Activated CD4-positive, alpha-beta T cell treated with anti-CD3 and anti-CD28 coated beads, Interleukin-2, amount 10 ng/mL, durations not matched to agents 7 days and 5 days (primary cell): ENCODE data around the gene PIK3IP1. TPM values are rescaled to one million over a fixed set of nuclear protein-coding genes. Genes with fewer than 3 reads are reported as not detected.

Experiments used
- CTCF ChIA-PET: fragments of 350-600 bp; sonication (Branson Sonifier 250); formaldehyde crosslinking; loops from one replicate; lab custom pipeline; 2021; ENCODE audit warnings: antibody characterized with exemption; lab: Charles Lee
- POLR2A ChIA-PET: fragments of 350-600 bp; sonication (Branson Sonifier 250); formaldehyde crosslinking; loops from one replicate; lab custom pipeline; 2021; ENCODE audit warnings: antibody characterized with exemption; lab: Charles Lee
- DNase-seq: peaks from one replicate; pipeline ENCODE4 v3.0.0-alpha.2; 2020
- H3K27ac Mint-ChIP-seq: one replicate; pipeline ENCODE4 v1.8.0; 2021; ENCODE audit warnings: mild to moderate bottlenecking, moderate library complexity, mixed read lengths
- H3K27me3 Mint-ChIP-seq: one replicate; pipeline ENCODE4 v1.8.0; 2021; ENCODE audit warnings: mixed read lengths
- H3K36me3 Mint-ChIP-seq: one replicate; pipeline ENCODE4 v1.8.0; 2021; ENCODE audit warnings: low read depth, mixed read lengths
- H3K4me1 Mint-ChIP-seq: one replicate; pipeline ENCODE4 v1.8.0; 2021; ENCODE audit warnings: mixed read lengths
- H3K4me3 Mint-ChIP-seq: one replicate; pipeline ENCODE4 v1.8.0; 2021; ENCODE audit warnings: mild to moderate bottlenecking, moderate library complexity, mixed read lengths
- H3K9me3 Mint-ChIP-seq: one replicate; pipeline ENCODE4 v1.8.0; 2021; ENCODE audit warnings: mixed read lengths
- total RNA-seq, 2 experiments: library from RNA; stranded (reverse); gene quantifications; one replicate each; pipeline ENCODE4 v1.2.3, GENCODE V29; 2021

The PIK3IP1 gene
- total RNA-seq, 2 experiments from 2014 or later, result 56.0 to 63.0 TPM

- no peak overlapping the region for H3K4me3 Mint-ChIP-seq
- DNase-seq, result no peak
- H3K27me3 Mint-ChIP-seq, result no peaks in the 10 kb centered on the region
- H3K27ac Mint-ChIP-seq, result no peak overlapping the region
- no peaks in the 10 kb centered on the region for H3K9me3 Mint-ChIP-seq
- CTCF ChIA-PET, result interaction anchor here (0.6 to 1.7 kb wide), 5 partner anchors 12 to 219 kb away, joined by 3 to 6 read pairs (median 4); no protein-coding TSS in a partner anchor
- POLR2A ChIA-PET, result no interaction called here
- peaks cover 17% of the 10 kb centered on the region for H3K4me1 Mint-ChIP-seq
- peaks cover 1% of the 10 kb centered on the region for H3K36me3 Mint-ChIP-seq
Observed at GRCh38 chr22:31300896-31301295, 8.6 kb upstream of the PIK3IP1 start.

DNA sequence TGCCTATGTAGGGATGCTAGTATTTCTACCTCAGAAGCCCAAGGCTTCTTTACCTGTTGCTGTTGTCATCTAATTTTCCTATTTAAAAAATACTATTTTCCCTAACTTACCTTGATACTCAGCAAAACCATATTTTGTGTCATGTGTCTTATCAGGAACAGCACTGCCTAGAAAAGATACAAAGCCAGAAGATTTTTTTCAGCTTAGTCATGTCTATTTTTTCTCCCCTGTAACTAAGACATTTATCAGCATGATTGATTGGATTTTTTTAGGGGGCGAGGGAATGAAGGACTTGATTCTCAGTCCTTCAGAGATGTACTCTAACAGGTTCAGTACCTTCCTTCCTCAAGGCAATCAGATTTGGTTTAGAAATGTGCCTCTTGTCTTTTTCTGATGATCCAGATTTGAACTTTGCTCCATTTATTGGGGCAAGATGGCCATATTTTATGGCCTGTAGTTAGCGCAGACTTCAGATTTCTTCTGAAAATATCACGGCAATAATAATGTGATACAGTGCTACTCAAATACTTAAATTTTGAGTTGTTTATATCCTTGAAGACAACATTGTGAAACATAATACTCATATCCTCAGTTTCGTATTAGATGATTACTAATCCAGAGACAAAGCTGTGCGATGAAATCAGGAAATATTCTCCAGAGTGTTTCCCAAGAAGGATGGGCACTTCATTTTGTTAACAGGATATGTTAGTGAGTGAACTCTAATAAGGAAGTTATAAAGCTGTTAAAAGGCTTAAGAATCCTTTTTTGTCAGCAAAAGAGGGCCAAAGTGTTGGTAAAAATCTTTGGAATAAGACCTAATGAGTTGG is 3.8 kb upstream of the PIK3IP1 start:
- ChIA-PET POLR2A (interaction anchor here (1.2 kb wide), 1 partner anchor 10 kb away, joined by 4 read pairs; no protein-coding TSS in a partner anchor), CTCF (interaction anchor here (0.5 to 2.1 kb wide), 2 partner anchors 17 to 341 kb away, joined by 3 to 12 read pairs; no protein-coding TSS in a partner anchor)
- Mint-ChIP-seq H3K4me1 (peaks cover 39% of the 10 kb centered on the region), H3K36me3 (peaks cover 12% of the 10 kb centered on the region), H3K9me3 (no peaks in the 10 kb centered on the region), H3K27me3 (no peaks in the 10 kb centered on the region), H3K27ac (peak overlapping the region; percentile 68), H3K4me3 (peak overlapping the region; percentile 3)
- DNase-seq, result no peak

DNA sequence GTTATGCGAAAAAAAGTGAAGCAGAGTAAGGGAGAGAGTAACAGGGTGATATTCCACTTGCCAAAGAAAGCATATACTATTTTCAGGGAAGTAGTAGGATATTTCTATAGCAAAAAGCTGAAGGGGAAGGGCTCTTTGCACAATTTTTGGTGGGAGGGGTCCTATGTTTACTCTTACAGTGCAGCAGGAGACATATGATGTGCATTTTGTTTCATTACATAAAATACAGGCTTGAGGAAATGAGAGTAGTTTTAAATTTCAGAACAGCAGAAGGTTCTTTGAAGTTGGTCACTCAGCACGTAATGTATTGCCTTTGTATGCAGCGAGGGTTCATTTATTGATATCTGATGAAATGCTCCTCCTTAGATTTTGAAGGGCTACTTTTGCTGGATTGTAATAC is 3.1 kb upstream of the PIK3IP1 start:
- no peak for DNase-seq
- peak overlapping the region; percentile 64 for H3K27ac Mint-ChIP-seq
- CTCF ChIA-PET, result interaction anchor here (2.1 kb wide), 1 partner anchor 18 kb away, joined by 12 read pairs; no protein-coding TSS in a partner anchor
- H3K4me1 Mint-ChIP-seq, result peaks cover 39% of the 10 kb centered on the region
- H3K9me3 Mint-ChIP-seq, result no peaks in the 10 kb centered on the region
- peaks cover 16% of the 10 kb centered on the region for H3K36me3 Mint-ChIP-seq
- POLR2A ChIA-PET, result interaction anchor here (1.2 kb wide), 1 partner anchor 9 kb away, joined by 4 read pairs; no protein-coding TSS in a partner anchor
- H3K4me3 Mint-ChIP-seq, result no peak overlapping the region
- no peaks in the 10 kb centered on the region for H3K27me3 Mint-ChIP-seq

- H3K36me3 Mint-ChIP-seq, result peaks cover 47% of the 10 kb centered on the region
- H3K9me3 Mint-ChIP-seq, result no peaks in the 10 kb centered on the region
- peak overlapping the region; percentile 99 for H3K27ac Mint-ChIP-seq
- peak; percentile 24 for DNase-seq
- ChIA-PET CTCF (interaction anchor here (0.6 to 2.2 kb wide), 10 partner anchors 12 to 121 kb away, joined by 3 to 9 read pairs (median 6); no protein-coding TSS in a partner anchor), POLR2A (interaction anchor here (0.6 to 1.4 kb wide), 2 partner anchors 15 to 55 kb away, joined by 4 to 9 read pairs; partner anchors contain the start of gene PATZ1)
- H3K4me1 Mint-ChIP-seq, result peaks cover 66% of the 10 kb centered on the region
- H3K4me3 Mint-ChIP-seq, result peak overlapping the region; percentile 99
- H3K27me3 Mint-ChIP-seq, result no peaks in the 10 kb centered on the region
Observed at GRCh38 chr22:31291481-31292235, 630 bp downstream of the PIK3IP1 start.

GRCh38 chr22:31290494-31291471 is 1.5 kb downstream of the PIK3IP1 start:
- ChIA-PET POLR2A (interaction anchor here (0.6 kb wide), 2 partner anchors 16 to 55 kb away, joined by 3 to 7 read pairs; partner anchors contain the start of gene PATZ1), CTCF (interaction anchor here (0.6 to 2.4 kb wide), 13 partner anchors 8 to 205 kb away, joined by 3 to 8 read pairs (median 3); no protein-coding TSS in a partner anchor)
- H3K27ac Mint-ChIP-seq, result peak overlapping the region; percentile 99
- peaks cover 54% of the 10 kb centered on the region for H3K36me3 Mint-ChIP-seq
- no peaks in the 10 kb centered on the region for H3K27me3 Mint-ChIP-seq
- H3K9me3 Mint-ChIP-seq, result no peaks in the 10 kb centered on the region
- peak overlapping the region; percentile 99 for H3K4me3 Mint-ChIP-seq
- peak; percentile 95 for DNase-seq
- peaks cover 66% of the 10 kb centered on the region for H3K4me1 Mint-ChIP-seq

- no peak for DNase-seq
- POLR2A ChIA-PET, result interaction anchor here (0.9 kb wide), 1 partner anchor 56 kb away, joined by 4 read pairs; no protein-coding TSS in a partner anchor
- no peaks in the 10 kb centered on the region for H3K27me3 Mint-ChIP-seq
- H3K36me3 Mint-ChIP-seq, result peaks cover 65% of the 10 kb centered on the region
- peak overlapping the region; percentile 99 for H3K4me3 Mint-ChIP-seq
- peaks cover 72% of the 10 kb centered on the region for H3K4me1 Mint-ChIP-seq
- H3K27ac Mint-ChIP-seq, result peak overlapping the region; percentile 99
- CTCF ChIA-PET, result interaction anchor here (0.6 to 2.4 kb wide), 5 partner anchors 12 to 178 kb away, joined by 3 to 7 read pairs (median 4); no protein-coding TSS in a partner anchor
- no peaks in the 10 kb centered on the region for H3K9me3 Mint-ChIP-seq
Observed at GRCh38 chr22:31289344-31289743, 2.9 kb downstream of the PIK3IP1 start.

DNA sequence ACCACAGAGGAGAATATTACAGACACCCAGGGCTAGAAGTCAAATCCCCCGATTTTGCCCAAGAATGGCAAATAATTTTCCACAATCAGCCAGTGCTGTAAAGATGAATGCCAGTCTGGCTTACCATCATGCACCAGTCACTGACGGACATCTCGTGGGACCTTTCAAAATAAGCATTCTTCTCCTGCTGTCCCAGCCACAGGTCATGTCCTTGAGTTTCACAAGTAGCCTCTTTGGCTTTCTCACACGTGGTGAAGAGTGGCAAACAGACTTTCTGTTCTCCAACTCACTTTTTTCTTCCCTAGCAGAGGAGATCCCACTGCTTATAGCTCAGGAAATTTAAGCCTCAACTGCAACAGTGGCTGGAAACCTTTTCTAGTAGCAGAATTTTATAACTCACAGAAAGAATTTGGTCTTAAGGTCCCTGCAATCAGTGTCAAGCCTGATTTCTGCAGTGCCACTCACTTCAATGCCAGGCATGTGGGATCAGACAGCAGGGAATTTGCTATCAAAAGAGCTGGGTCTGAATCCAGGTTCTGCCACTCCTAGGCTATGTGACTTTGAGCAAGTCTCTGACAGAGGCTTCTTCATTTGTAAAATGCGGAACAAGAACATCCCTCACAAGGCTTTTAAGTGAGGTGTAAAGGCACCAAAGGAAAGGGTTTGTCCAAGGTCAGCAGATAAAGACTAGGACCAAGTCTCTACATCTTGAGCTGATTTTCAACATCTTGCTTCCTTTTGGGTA is 3.6 kb downstream of the PIK3IP1 start:
- peaks cover 69% of the 10 kb centered on the region for H3K36me3 Mint-ChIP-seq

GRCh38 chr22:31287818-31288495 is 4.3 kb downstream of the PIK3IP1 start:
- no peak for DNase-seq
- ChIA-PET POLR2A (no interaction called here), CTCF (interaction anchor here (1.6 kb wide), 2 partner anchors 15 to 17 kb away, joined by 4 read pairs; no protein-coding TSS in a partner anchor)
- peaks cover 76% of the 10 kb centered on the region for H3K36me3 Mint-ChIP-seq
- H3K4me3 Mint-ChIP-seq, result peak overlapping the region; percentile 99
- H3K9me3 Mint-ChIP-seq, result no peaks in the 10 kb centered on the region
- H3K27ac Mint-ChIP-seq, result peak overlapping the region; percentile 99
- peaks cover 74% of the 10 kb centered on the region for H3K4me1 Mint-ChIP-seq
- H3K27me3 Mint-ChIP-seq, result no peaks in the 10 kb centered on the region

More for the DNA sequence above, 3.6 kb downstream of the PIK3IP1 start:
- peaks cover 73% of the 10 kb centered on the region for H3K4me1 Mint-ChIP-seq
- POLR2A ChIA-PET, result interaction anchor here (0.9 kb wide), 1 partner anchor 56 kb away, joined by 4 read pairs; no protein-coding TSS in a partner anchor
- peak overlapping the region; percentile 99 for H3K27ac Mint-ChIP-seq
- H3K9me3 Mint-ChIP-seq, result no peaks in the 10 kb centered on the region
- no peaks in the 10 kb centered on the region for H3K27me3 Mint-ChIP-seq
- peak overlapping the region; percentile 99 for H3K4me3 Mint-ChIP-seq
- DNase-seq, result no peak
- CTCF ChIA-PET, result interaction anchor here (1.6 to 2.4 kb wide), 3 partner anchors 11 to 16 kb away, joined by 4 to 7 read pairs (median 4); no protein-coding TSS in a partner anchor

DNA sequence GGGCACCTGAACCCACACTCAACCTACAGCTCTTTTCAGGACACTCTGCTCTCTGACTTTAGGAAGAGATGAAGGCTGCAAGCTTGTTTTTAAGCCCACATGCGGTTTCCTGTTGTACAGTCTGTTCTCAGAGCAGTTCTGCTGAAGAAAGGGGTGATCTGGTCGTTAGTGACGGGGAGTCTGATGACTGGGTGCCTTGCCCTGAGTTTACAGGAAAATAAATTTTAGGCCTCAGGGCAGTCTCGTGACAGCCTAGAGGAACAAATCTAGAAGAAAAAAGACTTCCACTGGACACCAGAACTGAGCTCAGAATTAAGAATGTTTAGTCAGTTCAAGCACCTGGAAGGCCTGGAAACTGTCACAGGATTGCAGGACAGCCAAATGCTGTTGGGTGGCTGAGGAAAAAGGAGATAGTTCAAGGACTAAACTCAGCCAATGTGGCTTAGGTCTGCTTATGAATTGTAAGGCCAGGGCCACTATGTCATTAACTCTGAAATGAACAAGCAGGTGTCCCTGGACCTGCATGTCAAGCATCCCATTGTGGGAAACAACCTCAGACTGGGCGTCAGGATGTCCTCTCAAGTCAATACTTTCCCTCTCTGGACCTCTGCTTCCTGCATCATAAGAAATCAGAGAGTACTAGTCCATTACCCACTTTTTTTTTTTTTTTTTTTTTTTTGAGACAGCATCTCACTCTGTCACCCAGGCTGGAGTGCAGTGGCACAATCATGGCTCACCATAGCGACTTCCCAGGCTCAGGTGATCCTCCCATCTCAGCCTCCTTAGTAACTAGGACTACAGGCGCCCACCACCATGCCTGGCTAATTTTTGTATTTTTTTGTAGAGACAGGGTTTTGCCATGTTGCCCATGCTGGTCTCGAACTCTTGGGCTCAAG is 5.7 kb downstream of the PIK3IP1 start:
- H3K4me3 Mint-ChIP-seq, result peak overlapping the region; percentile 99
- ChIA-PET POLR2A (interaction anchor here (0.9 kb wide), 1 partner anchor 9 kb away, joined by 4 read pairs; no protein-coding TSS in a partner anchor), CTCF (interaction anchor here (1.2 kb wide), 1 partner anchor 11 kb away, joined by 3 read pairs; no protein-coding TSS in a partner anchor)
- H3K9me3 Mint-ChIP-seq, result no peaks in the 10 kb centered on the region
- DNase-seq, result peak; percentile 79
- H3K27me3 Mint-ChIP-seq, result no peaks in the 10 kb centered on the region
- H3K36me3 Mint-ChIP-seq, result peaks cover 83% of the 10 kb centered on the region
- H3K27ac Mint-ChIP-seq, result peak overlapping the region; percentile 99
- H3K4me1 Mint-ChIP-seq, result peaks cover 74% of the 10 kb centered on the region
